Adrenal gland (tissue), 12 donors: Measurements from ENCODE around the gene KMT2E. TPM values are rescaled to one million over a fixed set of nuclear protein-coding genes. Genes with fewer than 3 reads are reported as not detected.
A peak's percentile ranks its signal among the peaks of the same experiment; 100 is the strongest.

ENCODE experiments used
- DNase-seq, 7 donors: peaks; one replicate each; pipeline ENCODE4 v3.0.0-alpha.2; 2019 to 2020
- H3K27ac ChIP-seq, 5 donors: fragments of 200-600 bp; sonication (generic) in 4 of 5; 1 replicate in 3 of 5; 2 replicates in 2 of 5; pipeline versions ENCODE4 v1.5.1 to v1.8.0; 2016 to 2020; ENCODE audit warnings: mild to moderate bottlenecking in 1 of 5
- H3K27me3 ChIP-seq: fragments of 200-600 bp; 2 replicates; pipeline ENCODE4 v1.8.0; 2021
- H3K36me3 ChIP-seq, 2 donors: fragments of 200-600 bp; replicated peaks in 1 of 2; 1 replicate in 1 of 2; 2 replicates in 1 of 2; pipeline versions ENCODE4 v1.5.1 to v1.8.0; 2018 to 2022
- H3K4me1 ChIP-seq, 2 donors: fragments of 200-600 bp; replicated peaks in 1 of 2; 1 replicate in 1 of 2; 2 replicates in 1 of 2; pipeline versions ENCODE4 v1.5.1 to v1.8.0; 2018 to 2021
- H3K4me3 ChIP-seq, 4 donors: fragments of 200-600 bp; sonication (generic) in 3 of 4; one replicate each; pipeline ENCODE4 v1.5.1; 2016 to 2018
- H3K9me3 ChIP-seq, 3 donors: fragments of 200-600 bp; sonication (generic) in 1 of 3; replicated peaks in 1 of 3; 1 replicate in 2 of 3; 2 replicates in 1 of 3; pipeline versions ENCODE4 v1.5.1 to v1.8.0; 2016 to 2021
- CTCF ChIP-seq, 6 experiments: fragments of 450-650 bp in 4 of 6; fragments of 200-600 bp in 2 of 6; sonication (generic) in 1 of 6; IDR thresholded peaks; 1 replicate in 5 of 6; 2 replicates in 1 of 6; pipeline versions ENCODE4 v1.5.1 to v1.8.0; 2016 to 2021; ENCODE audit warnings: antibody characterized with exemption in 6 of 6, mild to moderate bottlenecking in 2 of 6, moderate library complexity in 1 of 6
- POLR2A ChIP-seq, 2 donors: fragments of 450-650 bp; IDR thresholded peaks; one replicate each; pipeline ENCODE4 v1.6.1; 2017; ENCODE audit warnings: antibody characterized with exemption in 2 of 2, mild to moderate bottlenecking in 2 of 2, moderate library complexity in 1 of 2
- WGBS, 4 donors: extraction: QIAGEN DNeasy Blood & Tissue Kit in 2 of 4; methylation state at CpG; one replicate each; pipeline versions ENCODE4 v1.1.5 to v1.1.7; 2013 to 2017; 5-methylcytosine and 5-hydroxymethylcytosine counted together
- intact Hi-C, 2 donors: fragments of 100-400 bp; cut with DNase I; formaldehyde crosslinking; loops; one replicate each; pipeline versions ENCODE4 v1.14.1 to v1.15.0; 2022 to 2023
- polyA plus RNA-seq, 3 donors: library from polyadenylated mRNA; stranded (reverse); fragments of 200-250 nt in 2 of 3; fragments of 350-450 nt in 1 of 3; fragmentation: Illumina TruSeq in 1 of 3; extraction: RNeasy Lipid Tissue Mini Kit (QIAGEN cat#74804) in 1 of 3; gene quantifications; one replicate each; pipeline ENCODE4 v1.2.3, GENCODE V29; 2013 to 2014
- total RNA-seq, 9 donors: library from RNA; depleted of rRNA in 4 of 9; stranded (reverse); fragments of >200 nt in 4 of 9; fragments of 120-200 nt in 1 of 9; fragmentation: NEBNext Ultra II Directional in 1 of 9; extraction: Animal tissue kit (Norgen Biotek cat#: 25700) in 1 of 9; gene quantifications; one replicate each; pipeline versions ENCODE4 v1.1.0 to v1.2.4, GENCODE V29; 2013 to 2023
- donor health status: healthy with polysubstance abuse.
- donor health status: Bipolar disorder and iron deficiency.
- donor health status: DM: yes; HTN: yes; CAD: no.
- donor health status: DM: no; HTN: no; CAD: no.
- donor health status: DM: no; HTN: no; CAD: no.
- donor health status: DM: yes; HTN: yes; CAD: no.

The KMT2E gene
- total and polyA plus RNA-seq, 12 donors = 14.4 to 98.0 (median 48.4) TPM

- 77 to 98% (median 89%) methylated on average over 2 of the region's 2 CpGs for WGBS, 4 donors
- no peak for DNase-seq
- H3K27ac ChIP-seq = peak overlapping the region in 1 of 5 donors; percentile 6
- H3K9me3 ChIP-seq = no peaks in the 10 kb centered on the region
- peaks cover 0 to 76% of the 10 kb centered on the region in 2 donors for H3K36me3 ChIP-seq
- peaks cover 0 to 25% of the 10 kb centered on the region in 2 donors for H3K4me1 ChIP-seq
- no peak overlapping the region for H3K4me3 ChIP-seq
- TF ChIP-seq POLR2A (IDR thresholded peaks at IDR 0.05) (no peak), CTCF (IDR thresholded peaks at IDR 0.05) (no peak)
- intact Hi-C loops = no loop called here
- no peaks in the 10 kb centered on the region for H3K27me3 ChIP-seq
Measured at GRCh38 chr7:105105579-105105978, 91.6 kb downstream of the KMT2E start.

GRCh38 chr7:105106473-105106872 lies 92.5 kb downstream of the KMT2E start:
- H3K27me3 ChIP-seq = no peaks in the 10 kb centered on the region
- H3K4me3 ChIP-seq = no peak overlapping the region
- peaks cover 0 to 81% of the 10 kb centered on the region in 2 donors for H3K36me3 ChIP-seq
- no peak for TF ChIP-seq CTCF (IDR thresholded peaks at IDR 0.05)
- TF ChIP-seq POLR2A (IDR thresholded peaks at IDR 0.05) = no peak
- no peak overlapping the region for H3K27ac ChIP-seq
- peaks cover 0 to 18% of the 10 kb centered on the region in 2 donors for H3K4me1 ChIP-seq
- no peaks in the 10 kb centered on the region for H3K9me3 ChIP-seq
- DNase-seq = no peak
- whole genome bisulfite sequencing, 4 donors = 90 to 91% (median 91%) methylated on average over 6 of the region's 6 CpGs
- intact Hi-C loops = no loop called here

- H3K27ac ChIP-seq = no peak overlapping the region
- 86 to 91% (median 89%) methylated on average over 7 to 9 of the region's 9 CpGs for WGBS, 4 donors
- DNase-seq = no peak
- peaks cover 0 to 85% of the 10 kb centered on the region in 2 donors for H3K36me3 ChIP-seq
- H3K9me3 ChIP-seq = no peaks in the 10 kb centered on the region
- intact Hi-C loops = no loop called here
- H3K4me3 ChIP-seq = no peak overlapping the region
- peaks cover 0 to 12% of the 10 kb centered on the region in 2 donors for H3K4me1 ChIP-seq
- H3K27me3 ChIP-seq = no peaks in the 10 kb centered on the region
- no peak for TF ChIP-seq CTCF (IDR thresholded peaks at IDR 0.05)
- no peak for TF ChIP-seq POLR2A (IDR thresholded peaks at IDR 0.05)
Measured at GRCh38 chr7:105107458-105107857, 93.5 kb downstream of the KMT2E start.

- intact Hi-C loops = no loop called here
- Histone ChIP-seq H3K4me1 (peaks cover 0 to 7% of the 10 kb centered on the region in 2 donors), H3K4me3 (no peak overlapping the region), H3K27me3 (no peaks in the 10 kb centered on the region), H3K36me3 (peaks cover 0 to 77% of the 10 kb centered on the region in 2 donors), H3K27ac (peak overlapping the region in 1 of 5 donors; percentile 38), H3K9me3 (no peaks in the 10 kb centered on the region)
- DNase-seq = no peak
- 90 to 94% (median 91%) methylated on average over 11 of the region's 11 CpGs for WGBS, 4 donors
- TF ChIP-seq CTCF (IDR thresholded peaks at IDR 0.05) (no peak), POLR2A (IDR thresholded peaks at IDR 0.05) (no peak)
Measured at GRCh38 chr7:105112440-105113418, 98.7 kb downstream of the KMT2E start.
